SK-N-SH (cell line): ENCODE measurements around the gene LRSAM1. TPM values are rescaled to one million over a fixed set of nuclear protein-coding genes. Genes with fewer than 3 reads are reported as not detected.
A peak's percentile ranks its signal among the peaks of the same experiment; 100 is the strongest.

Experiments
- CTCF ChIA-PET: fragments of 300-600, 350-600 bp; formaldehyde crosslinking; extraction: SDS; loops from one replicate; lab custom pipeline; 2021; lab: Yijun Ruan, JAX
- POLR2A ChIA-PET: fragments of 350-600 bp; sonication (Branson Sonifier 250); formaldehyde crosslinking; extraction: SDS; loops from one replicate; lab custom pipeline; 2020; ENCODE audit warnings: antibody characterized with exemption, inconsistent platforms; lab: Yijun Ruan, JAX
- DNase-seq: peaks from one replicate; pipeline ENCODE4 v3.0.0; 2012
- H2AFZ ChIP-seq: fragments of 200-600 bp; sonication (generic); 2 replicates; pipeline ENCODE4 v1.8.1; 2016; ENCODE audit warnings: antibody characterized with exemption, mild to moderate bottlenecking, low read depth
- H3F3A ChIP-seq: fragments of 200-600 bp; sonication (generic); replicated peaks from 2 replicates; pipeline ENCODE3; 2016; ENCODE audit warnings: antibody characterized with exemption, mild to moderate bottlenecking; ENCODE audit not compliant: insufficient read depth
- H3K27ac ChIP-seq, 2 experiments: fragments of 200-500 bp in 1 of 2; fragments of 200-600 bp in 1 of 2; sonication (Bioruptor generic) in 1 of 2; sonication (generic), shearing (Covaris generic) in 1 of 2; 2 replicates each; pipeline versions ENCODE4 v1.5.1 to v1.6.1; 2014 to 2016; ENCODE audit warnings: low read depth in 2 of 2, inconsistent platforms in 1 of 2, low read length in 1 of 2, mild to moderate bottlenecking in 1 of 2, mixed read lengths in 1 of 2
- H3K27me3 ChIP-seq: fragments of 200-600 bp; sonication (generic), shearing (Covaris generic); 2 replicates; pipeline ENCODE4 v1.6.1; 2016; ENCODE audit warnings: mixed run types; ENCODE audit not compliant: insufficient read depth
- H3K36me3 ChIP-seq, 2 experiments: fragments of 200-500 bp in 1 of 2; fragments of 200-600 bp in 1 of 2; sonication (Bioruptor generic) in 1 of 2; sonication (generic) in 1 of 2; replicated peaks in 1 of 2; 2 replicates each; pipeline versions ENCODE3 to v1.5.1; 2014 to 2016; ENCODE audit warnings: low read length in 1 of 2, mild to moderate bottlenecking in 1 of 2; ENCODE audit not compliant: insufficient read depth in 2 of 2, control insufficient read depth in 1 of 2
- H3K4me1 ChIP-seq, 2 experiments: fragments of 200-500 bp in 1 of 2; fragments of 200-600 bp in 1 of 2; sonication (Bioruptor generic) in 1 of 2; sonication (generic), shearing (Covaris generic) in 1 of 2; 2 replicates each; pipeline versions ENCODE4 v1.5.1 to v1.6.1; 2014 to 2016; ENCODE audit warnings: low read depth in 1 of 2, low read length in 1 of 2, mixed run types in 1 of 2; ENCODE audit not compliant: insufficient read depth in 2 of 2, control insufficient read depth in 1 of 2
- H3K4me2 ChIP-seq: fragments of 200-600 bp; sonication (generic), shearing (Covaris generic); 2 replicates; pipeline ENCODE4 v1.6.1; 2017; ENCODE audit warnings: mixed run types
- H3K4me3 ChIP-seq, 2 experiments: fragments of 200-500 bp in 1 of 2; fragments of 200-600 bp in 1 of 2; sonication (Bioruptor generic) in 1 of 2; sonication (generic), shearing (Covaris generic) in 1 of 2; 2 replicates each; pipeline versions ENCODE4 v1.5.1 to v1.8.1; 2014 to 2016; ENCODE audit warnings: low read depth in 2 of 2, inconsistent platforms in 1 of 2, low read length in 1 of 2, mild to moderate bottlenecking in 1 of 2, mixed read lengths in 1 of 2, moderate library complexity in 1 of 2
- H3K79me2 ChIP-seq: fragments of 200-600 bp; sonication (generic); 2 replicates; pipeline ENCODE4 v1.8.1; 2017; ENCODE audit warnings: mild to moderate bottlenecking; ENCODE audit not compliant: insufficient read depth
- H3K9ac ChIP-seq: fragments of 200-600 bp; sonication (generic); 2 replicates; pipeline ENCODE4 v1.6.1; 2017; ENCODE audit warnings: mixed run types
- H3K9me2 ChIP-seq: fragments of 200-600 bp; sonication (generic); 2 replicates; pipeline ENCODE4 v1.6.1; 2017; ENCODE audit warnings: mixed run types
- H3K9me3 ChIP-seq: fragments of 200-600 bp; sonication (generic); 2 replicates; pipeline ENCODE4 v1.6.1; 2017; ENCODE audit warnings: mixed run types, mild to moderate bottlenecking, moderate library complexity
- H4K20me1 ChIP-seq: fragments of 200-600 bp; sonication (generic); 2 replicates; pipeline ENCODE4 v1.6.1; 2017; ENCODE audit warnings: mild to moderate bottlenecking, mixed run types; ENCODE audit not compliant: insufficient read depth
- CHD2 ChIP-seq: fragments of 150-350 bp; IDR thresholded peaks from 2 replicates; pipeline ENCODE4 v1.6.1; 2018; ENCODE audit warnings: low read length; ENCODE audit not compliant: partially characterized antibody
- FOSL2 ChIP-seq: IDR thresholded peaks from 2 replicates; pipeline ENCODE4 v1.4.0; 2012; ENCODE audit warnings: low read depth, mild to moderate bottlenecking, moderate library complexity, borderline replicate concordance
- JUND ChIP-seq: IDR thresholded peaks from 2 replicates; pipeline ENCODE4 v1.4.0; 2012
- POLR2AphosphoS5 ChIP-seq: IDR thresholded peaks from 2 replicates; pipeline ENCODE4 v1.6.1; 2012; ENCODE audit warnings: low read depth, low read length
- RAD21 ChIP-seq: IDR thresholded peaks from 2 replicates; pipeline ENCODE4 v1.6.1; 2012; ENCODE audit warnings: mild to moderate bottlenecking, low read length
- REST ChIP-seq: IDR thresholded peaks from 2 replicates; pipeline ENCODE4 v1.6.1; 2012; ENCODE audit warnings: mild to moderate bottlenecking, low read depth, low read length, moderate library complexity
- RFX5 ChIP-seq: IDR thresholded peaks from 2 replicates; pipeline ENCODE4 v1.6.1; 2012; ENCODE audit warnings: mild to moderate bottlenecking, improper control_type of control experiment, low read length
- ZBTB33 ChIP-seq: IDR thresholded peaks from 2 replicates; pipeline ENCODE4 v1.4.0; 2012; ENCODE audit warnings: low read depth, borderline replicate concordance
- WGBS: methylation state at CpG from one replicate; pipeline ENCODE4 v1.1.6; 2017; ENCODE audit warnings: low lambda C conversion rate; 5-methylcytosine and 5-hydroxymethylcytosine counted together
- polyA plus RNA-seq, 3 experiments: library from polyadenylated mRNA; depleted of rRNA; stranded (reverse); fragments of >200 nt; gene quantifications; 2 replicates each; pipeline ENCODE4 v1.2.3, GENCODE V29; 2012

Gene LRSAM1
- polyA plus RNA-seq, 1 of the 3 experiments (the other 2 are of a cell fraction), result 8.0 TPM

GRCh38 chr9:127445851-127446712, 5.2 kb upstream of the LRSAM1 start:
- H2AFZ ChIP-seq, result no peak overlapping the region
- no peak overlapping the region for H3K4me3 ChIP-seq
- H3K9me2 ChIP-seq, result no peaks in the 10 kb centered on the region
- H3K9ac ChIP-seq, result no peak overlapping the region
- H3K4me1 ChIP-seq, result peaks cover 5 to 29% of the 10 kb centered on the region in 2 experiments
- peaks cover 44% of the 10 kb centered on the region for H3K79me2 ChIP-seq
- H3K9me3 ChIP-seq, result no peaks in the 10 kb centered on the region
- peaks cover 89% of the 10 kb centered on the region for H3F3A ChIP-seq
- TF ChIP-seq RFX5 (no peak), POLR2AphosphoS5 (no peak), RAD21 (no peak), JUND (peak; percentile 12; the same call in 1 of the 2 replicates), ZBTB33 (peak; percentile 38; the same call in 1 of the 2 replicates), CHD2 (peak; percentile 8), FOSL2 (peak; percentile 3; the same call in 1 of the 2 replicates), REST (no peak)
- ChIA-PET CTCF (interaction anchor here (0.7 to 1.6 kb wide), 2 partner anchors 22 to 144 kb away, joined by 3 to 5 read pairs; no protein-coding TSS in a partner anchor), POLR2A (interaction anchor here (1.1 kb wide), 1 partner anchor 41 kb away, joined by 3 read pairs; no protein-coding TSS in a partner anchor)
- H3K27me3 ChIP-seq, result no peaks in the 10 kb centered on the region
- peak overlapping the region; percentile 8 to 77; a peak in 2 of 4 replicates for H3K27ac ChIP-seq
- H4K20me1 ChIP-seq, result peaks cover 59% of the 10 kb centered on the region
- DNase-seq, result no peak
- 73% methylated on average over 4 of the region's 4 CpGs for WGBS
- H3K36me3 ChIP-seq, result peaks cover 60 to 65% of the 10 kb centered on the region in 2 experiments
- H3K4me2 ChIP-seq, result no peak overlapping the region
